ENCODE data around the gene NUBPL.

NUBPL gene

GRCh38 chr14:31672709-31673108 lies 111.5 kb downstream of the NUBPL start:
- no peak overlapping the region for H3K4me3 ChIP-seq (ENCODE audit: low read depth, low read length)
- no peaks in the 10 kb centered on the region for H3K27me3 ChIP-seq (ENCODE audit: control insufficient read depth, insufficient read depth, low read length)
- H3K9me3 ChIP-seq (ENCODE audit: control insufficient read depth, low read length), result no peaks in the 10 kb centered on the region
- no peaks in the 10 kb centered on the region for H3K4me1 ChIP-seq
- H3K9ac ChIP-seq, result no peak overlapping the region
- H2AFZ ChIP-seq, result no peak overlapping the region
- TF ChIP-seq CTCF (IDR thresholded peaks at IDR 0.05), result no peak
- no peak overlapping the region for H3K27ac ChIP-seq
- no peaks in the 10 kb centered on the region for H3K79me2 ChIP-seq
- no peak overlapping the region for H3K4me2 ChIP-seq (ENCODE audit: low read length)
- H3K36me3 ChIP-seq (ENCODE audit: control insufficient read depth, insufficient read depth, low read length), result no peaks in the 10 kb centered on the region

GRCh38 chr14:31677052-31677451 lies 115.8 kb downstream of the NUBPL start:
- no peak for TF ChIP-seq CTCF (IDR thresholded peaks at IDR 0.05)
- Histone ChIP-seq H3K36me3 (ENCODE audit: control insufficient read depth, insufficient read depth, low read length) (no peaks in the 10 kb centered on the region), H3K9ac (no peak overlapping the region), H3K79me2 (no peaks in the 10 kb centered on the region), H2AFZ (no peak overlapping the region), H3K4me1 (no peaks in the 10 kb centered on the region), H3K27ac (no peak overlapping the region), H3K4me3 (ENCODE audit: low read depth, low read length) (no peak overlapping the region), H3K4me2 (ENCODE audit: low read length) (no peak overlapping the region), H3K9me3 (ENCODE audit: control insufficient read depth, low read length) (no peaks in the 10 kb centered on the region), H3K27me3 (ENCODE audit: control insufficient read depth, insufficient read depth, low read length) (no peaks in the 10 kb centered on the region)

DNA sequence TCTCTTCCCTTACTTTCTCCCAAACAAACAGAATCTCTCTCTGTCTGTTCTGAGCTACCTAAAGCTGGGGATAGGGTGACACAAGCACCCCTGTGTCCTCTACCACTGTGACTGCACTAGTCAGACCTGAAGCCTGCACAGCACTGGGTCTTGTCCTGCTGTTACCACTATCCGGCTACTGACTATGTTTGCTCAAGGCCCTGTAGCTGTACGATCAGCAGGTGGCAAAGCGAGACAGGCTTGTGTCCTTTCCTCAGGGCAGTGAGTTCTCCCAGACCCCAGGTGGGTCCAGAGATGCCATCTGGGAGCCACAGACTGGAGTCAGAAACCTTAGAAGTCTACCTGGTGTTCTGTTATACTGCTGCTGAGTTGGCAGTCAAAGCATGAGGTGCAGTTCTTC lies 116.4 kb downstream of the NUBPL start:
- Histone ChIP-seq H3K9me3 (ENCODE audit: control insufficient read depth, low read length) (no peaks in the 10 kb centered on the region), H2AFZ (no peak overlapping the region), H3K4me1 (no peaks in the 10 kb centered on the region), H3K27me3 (ENCODE audit: control insufficient read depth, insufficient read depth, low read length) (no peaks in the 10 kb centered on the region), H3K4me2 (ENCODE audit: low read length) (no peak overlapping the region), H3K9ac (no peak overlapping the region), H3K4me3 (ENCODE audit: low read depth, low read length) (no peak overlapping the region), H3K27ac (no peak overlapping the region), H3K79me2 (no peaks in the 10 kb centered on the region), H3K36me3 (ENCODE audit: control insufficient read depth, insufficient read depth, low read length) (no peaks in the 10 kb centered on the region)
- no peak for TF ChIP-seq CTCF (IDR thresholded peaks at IDR 0.05)

GRCh38 chr14:31678421-31679249 lies 117.4 kb downstream of the NUBPL start:
- Histone ChIP-seq H2AFZ (no peak overlapping the region), H3K36me3 (ENCODE audit: control insufficient read depth, insufficient read depth, low read length) (no peaks in the 10 kb centered on the region), H3K9me3 (ENCODE audit: control insufficient read depth, low read length) (no peaks in the 10 kb centered on the region), H3K4me3 (ENCODE audit: low read depth, low read length) (no peak overlapping the region), H3K27ac (no peak overlapping the region), H3K79me2 (no peaks in the 10 kb centered on the region), H3K27me3 (ENCODE audit: control insufficient read depth, insufficient read depth, low read length) (no peaks in the 10 kb centered on the region), H3K4me1 (no peaks in the 10 kb centered on the region), H3K4me2 (ENCODE audit: low read length) (no peak overlapping the region), H3K9ac (no peak overlapping the region)
- no peak for TF ChIP-seq CTCF (IDR thresholded peaks at IDR 0.05)

DNA sequence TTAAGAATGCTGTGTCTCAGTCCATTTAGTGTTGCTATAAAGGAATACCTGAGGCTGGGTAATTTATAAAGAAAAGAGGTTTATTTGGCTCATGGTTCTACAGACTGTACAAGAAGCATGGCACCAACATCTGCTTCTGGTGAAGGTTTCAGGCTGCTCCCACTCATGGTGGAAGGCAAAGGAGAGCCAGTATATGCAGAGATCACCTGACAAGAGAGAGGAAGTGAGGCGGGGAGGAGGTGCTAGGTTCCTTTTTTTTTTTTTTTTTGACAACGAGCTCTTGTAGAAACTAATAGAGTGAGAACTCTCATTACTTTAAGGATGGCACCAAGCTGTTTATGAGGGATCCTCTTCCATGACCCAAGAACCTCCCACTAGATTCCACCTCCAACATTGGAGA lies 121.6 kb downstream of the NUBPL start:
- H3K4me1 ChIP-seq, result no peaks in the 10 kb centered on the region
- no peak overlapping the region for H3K4me3 ChIP-seq (ENCODE audit: low read depth, low read length)
- no peak overlapping the region for H3K27ac ChIP-seq
- no peaks in the 10 kb centered on the region for H3K36me3 ChIP-seq (ENCODE audit: control insufficient read depth, insufficient read depth, low read length)
- H2AFZ ChIP-seq, result no peak overlapping the region
- no peak overlapping the region for H3K9ac ChIP-seq
- no peak overlapping the region for H3K4me2 ChIP-seq (ENCODE audit: low read length)
- no peaks in the 10 kb centered on the region for H3K9me3 ChIP-seq (ENCODE audit: control insufficient read depth, low read length)
- no peak for TF ChIP-seq CTCF (IDR thresholded peaks at IDR 0.05)
- no peaks in the 10 kb centered on the region for H3K27me3 ChIP-seq (ENCODE audit: control insufficient read depth, insufficient read depth, low read length)
- no peaks in the 10 kb centered on the region for H3K79me2 ChIP-seq
